Endothelial cell (in vitro differentiated cells): ENCODE measurements around the gene MT1A. TPM values are rescaled to one million over a fixed set of nuclear protein-coding genes. Genes with fewer than 3 reads are reported as not detected.

Experiments used
- DNase-seq: peaks from one replicate; pipeline ENCODE4 v3.0.0; 2021; ENCODE audit warnings: low spot score
- H3K27ac Mint-ChIP-seq: one replicate; pipeline ENCODE4 v1.8.0; 2021; ENCODE audit warnings: mixed read lengths, inconsistent platforms; ENCODE audit not compliant: unreplicated experiment
- H3K27me3 Mint-ChIP-seq: one replicate; pipeline ENCODE4 v1.8.0; 2021; ENCODE audit warnings: mild to moderate bottlenecking, moderate library complexity, mixed read lengths, inconsistent platforms; ENCODE audit not compliant: unreplicated experiment
- H3K36me3 Mint-ChIP-seq: one replicate; pipeline ENCODE4 v1.8.0; 2021; ENCODE audit warnings: mild to moderate bottlenecking, low read depth, mixed read lengths, inconsistent platforms; ENCODE audit not compliant: unreplicated experiment
- H3K4me1 Mint-ChIP-seq: one replicate; pipeline ENCODE4 v1.8.0; 2021; ENCODE audit warnings: mild to moderate bottlenecking, mixed read lengths, inconsistent platforms; ENCODE audit not compliant: unreplicated experiment
- H3K4me3 Mint-ChIP-seq: one replicate; pipeline ENCODE4 v1.8.0; 2021; ENCODE audit warnings: mild to moderate bottlenecking, mixed read lengths, inconsistent platforms; ENCODE audit not compliant: unreplicated experiment
- H3K9me3 Mint-ChIP-seq: one replicate; pipeline ENCODE4 v1.8.0; 2021; ENCODE audit warnings: mixed read lengths, inconsistent platforms; ENCODE audit not compliant: unreplicated experiment
- total RNA-seq: library from RNA; stranded (reverse); fragmentation: NEBNext Ultra II Directional; extraction: Animal tissue kit (Norgen Biotek cat#: 25700); gene quantifications from one replicate; pipeline ENCODE4 v1.2.1, GENCODE V29; 2021; ENCODE audit not compliant: unreplicated experiment
- TF ChIP-seq, protein P1 (sequence below): fragments of 200-600 bp; sonication (generic); IDR thresholded peaks from one replicate; pipeline ENCODE4 v1.5.0; 2021; ENCODE audit warnings: antibody characterized with exemption; ENCODE audit not compliant: unreplicated experiment

The MT1A gene
- total RNA-seq, 1 donor from 2014 or later, result not detected

DNA sequence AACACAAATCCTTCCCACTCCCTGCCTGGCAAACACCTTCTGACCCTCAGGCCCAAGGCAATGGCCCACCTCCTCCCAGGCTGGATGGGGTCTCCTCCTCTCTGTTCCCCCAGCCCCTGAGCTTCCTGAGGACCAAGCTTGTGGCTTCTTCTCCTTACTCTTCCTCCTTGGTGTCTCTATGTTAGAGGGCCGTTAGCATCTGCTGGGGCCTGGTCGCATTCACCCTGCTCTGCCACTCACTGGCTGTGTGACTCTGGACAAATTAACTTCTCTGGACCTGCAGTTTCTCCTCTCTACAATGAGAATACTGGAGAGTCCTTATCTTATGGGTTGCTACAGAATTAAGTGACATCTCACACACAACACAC is 30.8 kb upstream of the MT1A start:
- Mint-ChIP-seq H3K27ac (peak overlapping the region; percentile 89), H3K4me1 (peaks cover 35% of the 10 kb centered on the region), H3K36me3 (no peaks in the 10 kb centered on the region), H3K27me3 (peaks cover 18% of the 10 kb centered on the region), H3K9me3 (no peaks in the 10 kb centered on the region), H3K4me3 (peak overlapping the region; percentile 76)
- DNase-seq, result no peak
- TF ChIP-seq, protein P1, sequence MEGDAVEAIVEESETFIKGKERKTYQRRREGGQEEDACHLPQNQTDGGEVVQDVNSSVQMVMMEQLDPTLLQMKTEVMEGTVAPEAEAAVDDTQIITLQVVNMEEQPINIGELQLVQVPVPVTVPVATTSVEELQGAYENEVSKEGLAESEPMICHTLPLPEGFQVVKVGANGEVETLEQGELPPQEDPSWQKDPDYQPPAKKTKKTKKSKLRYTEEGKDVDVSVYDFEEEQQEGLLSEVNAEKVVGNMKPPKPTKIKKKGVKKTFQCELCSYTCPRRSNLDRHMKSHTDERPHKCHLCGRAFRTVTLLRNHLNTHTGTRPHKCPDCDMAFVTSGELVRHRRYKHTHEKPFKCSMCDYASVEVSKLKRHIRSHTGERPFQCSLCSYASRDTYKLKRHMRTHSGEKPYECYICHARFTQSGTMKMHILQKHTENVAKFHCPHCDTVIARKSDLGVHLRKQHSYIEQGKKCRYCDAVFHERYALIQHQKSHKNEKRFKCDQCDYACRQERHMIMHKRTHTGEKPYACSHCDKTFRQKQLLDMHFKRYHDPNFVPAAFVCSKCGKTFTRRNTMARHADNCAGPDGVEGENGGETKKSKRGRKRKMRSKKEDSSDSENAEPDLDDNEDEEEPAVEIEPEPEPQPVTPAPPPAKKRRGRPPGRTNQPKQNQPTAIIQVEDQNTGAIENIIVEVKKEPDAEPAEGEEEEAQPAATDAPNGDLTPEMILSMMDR, result no peak

DNA sequence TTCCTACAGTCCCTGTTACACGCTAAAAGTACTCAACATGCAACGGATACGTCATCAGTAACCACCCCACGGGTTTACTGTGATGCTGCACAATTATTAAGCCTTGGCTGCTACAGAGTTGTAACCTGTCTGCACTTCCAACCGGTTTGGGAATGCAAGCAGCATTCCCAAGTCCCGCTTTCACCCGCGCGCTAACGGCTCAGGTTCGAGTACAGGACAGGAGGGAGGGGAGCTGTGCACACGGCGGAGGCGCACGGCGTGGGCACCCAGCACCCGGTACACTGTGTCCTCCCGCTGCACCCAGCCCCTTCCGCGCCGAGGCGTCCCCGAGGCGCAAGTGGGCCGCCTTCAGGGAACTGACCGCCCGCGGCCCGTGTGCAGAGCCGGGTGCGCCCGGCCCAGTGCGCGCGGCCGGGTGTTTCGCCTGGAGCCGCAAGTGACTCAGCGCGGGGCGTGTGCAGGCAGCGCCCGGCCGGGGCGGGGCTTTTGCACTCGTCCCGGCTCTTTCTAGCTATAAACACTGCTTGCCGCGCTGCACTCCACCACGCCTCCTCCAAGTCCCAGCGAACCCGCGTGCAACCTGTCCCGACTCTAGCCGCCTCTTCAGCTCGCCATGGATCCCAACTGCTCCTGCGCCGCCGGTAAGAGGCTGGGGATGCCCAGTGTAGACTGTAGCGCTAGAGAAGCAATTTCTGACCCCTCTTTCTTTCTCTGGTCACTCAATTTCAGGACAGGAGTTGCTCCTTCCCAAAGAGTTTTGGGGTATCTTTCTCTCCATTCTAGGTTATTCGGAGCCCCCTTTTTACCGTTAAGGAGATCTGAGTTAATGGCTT is 30.2 kb upstream of the MT1A start, which contains the start of gene MT2A:
Gene MT2A (plus strand): TSS at position 542 of the 833 bp plus-strand sequence. CDS start 72 bp downstream, at position 614.
- TF ChIP-seq, protein P1, result no peak
- Mint-ChIP-seq H3K27ac (peak within 1 kb of the TSS; percentile 89), H3K36me3 (no peaks in the 10 kb centered on the region), H3K27me3 (peaks cover 18% of the 10 kb centered on the region), H3K9me3 (no peaks in the 10 kb centered on the region), H3K4me3 (peak within 1 kb of the TSS; percentile 77), H3K4me1 (peaks cover 35% of the 10 kb centered on the region)
- peak; percentile 66 for DNase-seq

DNA sequence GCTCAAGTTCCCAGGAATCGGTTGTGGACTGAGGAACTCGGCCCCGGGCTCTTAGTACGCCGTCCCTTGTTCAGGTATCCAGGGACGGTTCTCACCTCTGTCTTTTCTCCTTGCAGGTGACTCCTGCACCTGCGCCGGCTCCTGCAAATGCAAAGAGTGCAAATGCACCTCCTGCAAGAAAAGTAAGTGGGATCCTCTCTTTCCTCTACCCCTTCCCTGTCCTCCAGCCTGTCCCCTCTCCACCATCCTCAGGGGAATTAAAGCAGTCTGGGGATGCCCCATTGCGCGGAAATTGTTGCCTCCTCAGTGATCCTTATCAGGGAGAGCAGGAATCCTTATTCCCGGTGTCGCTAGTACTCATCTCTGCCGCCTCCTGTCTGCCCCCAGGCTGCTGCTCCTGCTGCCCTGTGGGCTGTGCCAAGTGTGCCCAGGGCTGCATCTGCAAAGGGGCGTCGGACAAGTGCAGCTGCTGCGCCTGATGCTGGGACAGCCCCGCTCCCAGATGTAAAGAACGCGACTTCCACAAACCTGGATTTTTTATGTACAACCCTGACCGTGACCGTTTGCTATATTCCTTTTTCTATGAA is 29.5 kb upstream of the MT1A start:
- H3K27me3 Mint-ChIP-seq, result peaks cover 13% of the 10 kb centered on the region
- peak overlapping the region; percentile 77 for H3K4me3 Mint-ChIP-seq
- H3K4me1 Mint-ChIP-seq, result peaks cover 35% of the 10 kb centered on the region
- TF ChIP-seq, protein P1, result no peak
- H3K36me3 Mint-ChIP-seq, result no peaks in the 10 kb centered on the region
- H3K9me3 Mint-ChIP-seq, result no peaks in the 10 kb centered on the region
- peak overlapping the region; percentile 43 for H3K27ac Mint-ChIP-seq
- no peak for DNase-seq

DNA sequence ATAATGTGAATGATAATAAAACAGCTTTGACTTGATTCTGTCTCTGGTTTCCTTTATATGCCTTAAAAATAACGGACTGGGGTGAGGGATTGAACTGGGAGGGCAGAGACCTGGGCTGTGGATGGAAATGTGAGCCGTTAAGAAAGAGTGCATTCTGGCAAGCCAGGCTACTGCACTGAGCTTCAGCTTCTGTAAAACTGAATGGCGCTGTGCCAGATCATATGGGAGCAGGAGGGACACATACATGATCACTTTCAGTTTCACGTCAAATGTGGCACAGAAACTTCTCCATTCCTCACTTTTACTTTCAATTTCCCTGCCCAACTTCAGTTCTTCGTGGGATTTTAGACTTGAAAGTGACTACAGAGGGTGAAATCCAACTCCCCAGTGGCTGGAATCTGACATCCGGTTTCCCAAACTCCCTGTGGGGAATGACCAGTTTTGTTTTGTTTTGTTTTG is 29.0 kb upstream of the MT1A start:
- Mint-ChIP-seq H3K36me3 (no peaks in the 10 kb centered on the region), H3K9me3 (no peaks in the 10 kb centered on the region), H3K27me3 (peaks cover 13% of the 10 kb centered on the region), H3K4me3 (no peak overlapping the region), H3K27ac (no peak overlapping the region), H3K4me1 (peaks cover 35% of the 10 kb centered on the region)
- no peak for DNase-seq
- TF ChIP-seq, protein P1, result no peak
